ENCODE results near the gene KCNJ6. TPM values are rescaled to one million over a fixed set of nuclear protein-coding genes. Genes with fewer than 3 reads are reported as not detected.
A peak's percentile ranks its signal among the peaks of the same experiment; 100 is the strongest.
"Not testable (repeated sequence)": the region's sequence is repeated elsewhere in the genome, so short reads cannot be mapped to it uniquely, and the experiment has no call there.

Gene KCNJ6
- total RNA-seq, 1 experiment from 2014 or later: not detected

DNA sequence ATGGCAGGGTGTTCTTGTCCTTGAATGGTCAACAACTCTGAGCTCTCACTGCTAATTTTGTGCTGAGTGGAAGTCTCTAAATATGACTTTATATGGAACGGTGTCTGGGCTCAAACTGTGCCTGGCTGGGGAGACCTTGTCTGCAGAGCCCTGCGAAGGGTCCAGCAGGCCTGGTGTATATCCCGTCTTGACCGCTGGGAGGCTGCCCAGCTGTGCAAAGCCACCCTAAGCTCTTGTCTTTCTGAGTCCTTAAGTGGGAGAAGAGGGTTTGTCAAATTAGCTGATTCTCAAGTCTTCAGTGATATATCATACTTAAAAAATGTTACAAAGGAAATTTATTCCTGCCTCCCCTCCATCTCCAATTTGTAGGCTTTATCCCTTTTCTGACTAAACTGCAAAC, 198.7 kb downstream of the KCNJ6 start:
- DNase-seq (ENCODE audit: low spot score): no peak
- no peaks in the 10 kb centered on the region for H3K9me3 ChIP-seq (ENCODE audit: low read depth, low read length, poor library complexity, severe bottlenecking)
- no peaks in the 10 kb centered on the region for H3K4me1 ChIP-seq (ENCODE audit: insufficient read depth, low read length, poor library complexity, severe bottlenecking)
- H3K27ac ChIP-seq (ENCODE audit: low read depth, low read length, poor library complexity, severe bottlenecking): no peak overlapping the region
- H3K27me3 ChIP-seq (replicated peaks; ENCODE audit: insufficient read depth, low read depth, low read length, poor library complexity): peaks cover 23% of the 10 kb centered on the region
- no TSS peak for BruUV-seq (replicated peaks)
- TF ChIP-seq, protein P1, sequence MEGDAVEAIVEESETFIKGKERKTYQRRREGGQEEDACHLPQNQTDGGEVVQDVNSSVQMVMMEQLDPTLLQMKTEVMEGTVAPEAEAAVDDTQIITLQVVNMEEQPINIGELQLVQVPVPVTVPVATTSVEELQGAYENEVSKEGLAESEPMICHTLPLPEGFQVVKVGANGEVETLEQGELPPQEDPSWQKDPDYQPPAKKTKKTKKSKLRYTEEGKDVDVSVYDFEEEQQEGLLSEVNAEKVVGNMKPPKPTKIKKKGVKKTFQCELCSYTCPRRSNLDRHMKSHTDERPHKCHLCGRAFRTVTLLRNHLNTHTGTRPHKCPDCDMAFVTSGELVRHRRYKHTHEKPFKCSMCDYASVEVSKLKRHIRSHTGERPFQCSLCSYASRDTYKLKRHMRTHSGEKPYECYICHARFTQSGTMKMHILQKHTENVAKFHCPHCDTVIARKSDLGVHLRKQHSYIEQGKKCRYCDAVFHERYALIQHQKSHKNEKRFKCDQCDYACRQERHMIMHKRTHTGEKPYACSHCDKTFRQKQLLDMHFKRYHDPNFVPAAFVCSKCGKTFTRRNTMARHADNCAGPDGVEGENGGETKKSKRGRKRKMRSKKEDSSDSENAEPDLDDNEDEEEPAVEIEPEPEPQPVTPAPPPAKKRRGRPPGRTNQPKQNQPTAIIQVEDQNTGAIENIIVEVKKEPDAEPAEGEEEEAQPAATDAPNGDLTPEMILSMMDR (conservative IDR thresholded peaks at IDR 0.05; ENCODE audit: low read depth, low read length): no peak
- TF ChIP-seq EZH2 (IDR thresholded peaks at IDR 0.05; ENCODE audit: borderline replicate concordance, low read depth, low read length, poor library complexity, severe bottlenecking): no peak
- ChIA-PET POLR2A (ENCODE audit: low non-redundant PET) (no interaction called here), CTCF (no interaction called here)
- intact Hi-C loops (cut with micrococcal nuclease; ENCODE audit: unreplicated experiment): no loop called here
- no peaks in the 10 kb centered on the region for H3K36me3 ChIP-seq (ENCODE audit: insufficient read depth, low read length, poor library complexity, severe bottlenecking)
- no peak overlapping the region for H3K4me3 ChIP-seq (ENCODE audit: low read depth, low read length, poor library complexity, severe bottlenecking)

DNA sequence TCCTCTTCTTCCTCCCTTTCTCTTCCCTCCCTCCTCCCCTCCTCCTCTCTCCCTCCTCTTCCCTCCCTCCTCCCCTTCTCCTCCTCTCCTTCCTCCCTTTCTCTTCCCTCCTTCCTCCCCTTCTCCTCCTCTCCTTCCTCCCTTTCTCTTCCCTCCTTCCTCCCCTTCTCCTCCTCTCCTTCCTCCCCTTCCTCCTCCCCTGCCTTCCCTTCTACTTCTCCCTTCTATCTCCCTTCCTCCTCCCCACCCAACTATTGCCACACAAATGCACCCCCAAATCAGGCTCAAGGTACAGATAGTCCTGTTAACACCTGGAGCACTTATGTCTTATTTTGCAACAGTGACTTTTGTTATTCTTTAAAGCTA, 203.7 kb downstream of the KCNJ6 start:
- H3K4me1 ChIP-seq (ENCODE audit: insufficient read depth, low read length, poor library complexity, severe bottlenecking); H3K27ac ChIP-seq (ENCODE audit: low read depth, low read length, poor library complexity, severe bottlenecking); H3K4me3 ChIP-seq (ENCODE audit: low read depth, low read length, poor library complexity, severe bottlenecking); POLR2A ChIA-PET (ENCODE audit: low non-redundant PET); H3K9me3 ChIP-seq (ENCODE audit: low read depth, low read length, poor library complexity, severe bottlenecking); DNase-seq (ENCODE audit: low spot score); H3K36me3 ChIP-seq (ENCODE audit: insufficient read depth, low read length, poor library complexity, severe bottlenecking); BruUV-seq (replicated peaks): not testable (repeated sequence)
- CTCF ChIA-PET: interaction anchor here (0.7 to 1.0 kb wide), 5 partner anchors 12 to 1661 kb away, joined by 3 to 21 read pairs (median 6); no protein-coding TSS in a partner anchor
- intact Hi-C loops (cut with micrococcal nuclease; ENCODE audit: unreplicated experiment): loop anchor here (5.0 kb wide), 2 partner anchors 205 to 640 kb away; partner anchors contain the start of gene KCNJ6
- peaks cover 12% of the 10 kb centered on the region for H3K27me3 ChIP-seq (replicated peaks; ENCODE audit: insufficient read depth, low read depth, low read length, poor library complexity)

DNA sequence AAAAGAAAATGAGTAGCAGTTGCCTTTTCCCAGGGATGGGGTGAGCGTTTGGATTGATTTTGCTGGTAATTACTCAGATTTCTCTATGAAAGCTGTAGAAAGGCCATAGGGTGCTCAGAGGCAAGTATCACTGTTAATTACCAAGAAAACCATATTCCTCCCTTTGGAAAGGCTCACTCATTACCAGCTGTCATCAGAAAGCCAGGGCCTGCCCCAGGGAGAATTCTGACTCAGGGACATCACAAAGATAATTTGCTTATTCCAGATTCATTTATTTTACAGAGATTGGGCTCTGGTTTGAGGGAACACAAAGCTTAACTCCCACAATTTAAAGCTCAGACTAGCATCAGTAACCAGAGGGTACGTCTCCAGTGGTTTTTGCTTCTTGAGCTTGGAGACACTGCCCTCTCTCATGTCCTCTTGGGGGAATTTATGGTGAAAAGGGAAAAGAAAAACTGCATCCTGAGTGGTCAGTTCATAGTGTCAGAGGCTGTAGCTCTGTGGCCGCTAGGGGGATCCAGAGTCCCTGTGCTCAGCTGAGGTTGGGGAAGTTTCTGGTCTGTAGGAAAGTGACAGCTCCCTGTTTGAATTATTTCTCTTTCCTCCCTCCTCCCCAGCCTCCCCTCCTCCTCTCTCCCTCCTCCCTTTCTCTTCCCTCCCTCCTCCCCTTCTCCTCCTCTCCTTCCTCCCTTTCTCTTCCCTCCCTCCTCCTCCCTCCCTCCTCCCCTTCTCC, 204.3 kb downstream of the KCNJ6 start:
- H3K27ac ChIP-seq (ENCODE audit: low read depth, low read length, poor library complexity, severe bottlenecking): no peak overlapping the region
- POLR2A ChIA-PET (ENCODE audit: low non-redundant PET): no interaction called here
- TF ChIP-seq, protein P1 (conservative IDR thresholded peaks at IDR 0.05; ENCODE audit: low read depth, low read length): peak; percentile 83
- TF ChIP-seq EZH2 (IDR thresholded peaks at IDR 0.05; ENCODE audit: borderline replicate concordance, low read depth, low read length, poor library complexity, severe bottlenecking): no peak
- CTCF ChIA-PET: interaction anchor here (0.6 to 1.0 kb wide), 8 partner anchors 11 to 1662 kb away, joined by 3 to 21 read pairs (median 5); no protein-coding TSS in a partner anchor
- no peaks in the 10 kb centered on the region for H3K9me3 ChIP-seq (ENCODE audit: low read depth, low read length, poor library complexity, severe bottlenecking)
- no peaks in the 10 kb centered on the region for H3K36me3 ChIP-seq (ENCODE audit: insufficient read depth, low read length, poor library complexity, severe bottlenecking)
- BruUV-seq (replicated peaks): no TSS peak
- peak; percentile 77 for DNase-seq (ENCODE audit: low spot score)
- peaks cover 5% of the 10 kb centered on the region for H3K4me1 ChIP-seq (ENCODE audit: insufficient read depth, low read length, poor library complexity, severe bottlenecking)
- no peak overlapping the region for H3K4me3 ChIP-seq (ENCODE audit: low read depth, low read length, poor library complexity, severe bottlenecking)
- H3K27me3 ChIP-seq (replicated peaks; ENCODE audit: insufficient read depth, low read depth, low read length, poor library complexity): peaks cover 8% of the 10 kb centered on the region
- intact Hi-C loops (cut with micrococcal nuclease; ENCODE audit: unreplicated experiment): loop anchor here (5.0 kb wide), 2 partner anchors 205 to 640 kb away; partner anchors contain the start of gene KCNJ6

All from A673 (cell line).